Uterus (tissue), 2 donors: ENCODE measurements around the gene OPCML.

ENCODE experiments used
- POLR2A ChIP-seq, 2 donors: fragments of 450-650 bp; IDR thresholded peaks; one replicate each; pipeline ENCODE4 v1.6.1; 2016; ENCODE audit warnings: antibody characterized with exemption in 2 of 2, mild to moderate bottlenecking in 1 of 2, moderate library complexity in 1 of 2
- TF ChIP-seq, protein P1 (sequence below), 4 experiments: fragments of 200-600 bp in 2 of 4; fragments of 450-650 bp in 2 of 4; sonication (generic) in 2 of 4; IDR thresholded peaks; one replicate each; pipeline ENCODE4 v1.5.1; 2016 to 2019; ENCODE audit warnings: antibody characterized with exemption in 4 of 4, mild to moderate bottlenecking in 2 of 4, moderate library complexity in 1 of 4

GRCh38 chr11:133164986-133165385 is 367.3 kb downstream of the OPCML start:
- TF ChIP-seq, protein P1, sequence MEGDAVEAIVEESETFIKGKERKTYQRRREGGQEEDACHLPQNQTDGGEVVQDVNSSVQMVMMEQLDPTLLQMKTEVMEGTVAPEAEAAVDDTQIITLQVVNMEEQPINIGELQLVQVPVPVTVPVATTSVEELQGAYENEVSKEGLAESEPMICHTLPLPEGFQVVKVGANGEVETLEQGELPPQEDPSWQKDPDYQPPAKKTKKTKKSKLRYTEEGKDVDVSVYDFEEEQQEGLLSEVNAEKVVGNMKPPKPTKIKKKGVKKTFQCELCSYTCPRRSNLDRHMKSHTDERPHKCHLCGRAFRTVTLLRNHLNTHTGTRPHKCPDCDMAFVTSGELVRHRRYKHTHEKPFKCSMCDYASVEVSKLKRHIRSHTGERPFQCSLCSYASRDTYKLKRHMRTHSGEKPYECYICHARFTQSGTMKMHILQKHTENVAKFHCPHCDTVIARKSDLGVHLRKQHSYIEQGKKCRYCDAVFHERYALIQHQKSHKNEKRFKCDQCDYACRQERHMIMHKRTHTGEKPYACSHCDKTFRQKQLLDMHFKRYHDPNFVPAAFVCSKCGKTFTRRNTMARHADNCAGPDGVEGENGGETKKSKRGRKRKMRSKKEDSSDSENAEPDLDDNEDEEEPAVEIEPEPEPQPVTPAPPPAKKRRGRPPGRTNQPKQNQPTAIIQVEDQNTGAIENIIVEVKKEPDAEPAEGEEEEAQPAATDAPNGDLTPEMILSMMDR (IDR thresholded peaks at IDR 0.05): no peak
- TF ChIP-seq POLR2A (IDR thresholded peaks at IDR 0.05): no peak
